Fibroblast of lung (primary cell): ENCODE measurements around the gene FAM20C. TPM values are rescaled to one million over a fixed set of nuclear protein-coding genes. Genes with fewer than 3 reads are reported as not detected.

Experiments used
- DNase-seq, 2 donors: peaks; one replicate each; pipeline versions ENCODE4 v3.0.0 to v3.0.0-alpha.2; 2010; ENCODE audit warnings: low read depth in 2 of 2
- H2AFZ ChIP-seq: 2 replicates; pipeline ENCODE4 v1.5.1; 2012; ENCODE audit warnings: low read length, control low read depth, inconsistent platforms
- H3K27ac ChIP-seq: 2 replicates; pipeline ENCODE4 v1.5.1; 2011; ENCODE audit warnings: low read length, control low read depth; ENCODE audit not compliant: insufficient read depth
- H3K27me3 ChIP-seq: 2 replicates; pipeline ENCODE4 v1.5.1; 2011; ENCODE audit warnings: mild to moderate bottlenecking, low read length; ENCODE audit not compliant: control insufficient read depth, insufficient read depth
- H3K36me3 ChIP-seq: 2 replicates; pipeline ENCODE4 v1.5.1; 2011; ENCODE audit warnings: low read length; ENCODE audit not compliant: control insufficient read depth, insufficient read depth
- H3K4me1 ChIP-seq: 2 replicates; pipeline ENCODE4 v1.5.1; 2011; ENCODE audit warnings: low read length; ENCODE audit not compliant: control insufficient read depth, insufficient read depth; ENCODE audit errors: extremely low read depth
- H3K4me2 ChIP-seq: 2 replicates; pipeline ENCODE4 v1.5.1; 2011; ENCODE audit warnings: low read length, control low read depth; ENCODE audit not compliant: insufficient read depth; ENCODE audit errors: extremely low read depth
- H3K4me3 ChIP-seq, 4 experiments: fragments of 200-600 bp in 1 of 4; sonication (generic) in 1 of 4; replicated peaks in 1 of 4; 2 replicates each; pipeline ENCODE4 v1.5.1; 2011 to 2016; ENCODE audit warnings: low read length in 4 of 4, low read depth in 3 of 4, mild to moderate bottlenecking in 3 of 4, control low read depth in 2 of 4, inconsistent platforms in 1 of 4, mixed read lengths in 1 of 4; ENCODE audit not compliant: insufficient read depth in 1 of 4; ENCODE audit errors: control extremely low read depth in 1 of 4
- H3K79me2 ChIP-seq: 2 replicates; pipeline ENCODE4 v1.5.1; 2012; ENCODE audit warnings: mild to moderate bottlenecking, low read length, inconsistent platforms; ENCODE audit not compliant: control insufficient read depth, insufficient read depth
- H3K9ac ChIP-seq: 2 replicates; pipeline ENCODE4 v1.5.1; 2011; ENCODE audit warnings: mild to moderate bottlenecking, low read length, control low read depth; ENCODE audit not compliant: insufficient read depth
- H3K9me3 ChIP-seq: 2 replicates; pipeline ENCODE4 v1.5.1; 2012; ENCODE audit warnings: low read depth, low read length; ENCODE audit not compliant: control insufficient read depth, insufficient read depth
- H4K20me1 ChIP-seq: 2 replicates; pipeline ENCODE4 v1.5.1; 2011; ENCODE audit warnings: low read length; ENCODE audit not compliant: control insufficient read depth, insufficient read depth; ENCODE audit errors: extremely low read depth
- EZH2 ChIP-seq: IDR thresholded peaks from 2 replicates; pipeline ENCODE4 v1.5.1; 2012; ENCODE audit warnings: low read length, control low read depth, mild to moderate bottlenecking; ENCODE audit errors: missing control alignments
- polyA plus RNA-seq, 2 donors: library from polyadenylated mRNA; depleted of rRNA in 1 of 2; stranded (reverse) in 1 of 2; unstranded in 1 of 2; fragments of >200 nt; gene quantifications; 2 replicates each; pipeline ENCODE4 v1.2.1, GENCODE V29; 2011 to 2012; ENCODE audit warnings: missing spikeins in 1 of 2
- total RNA-seq: library from RNA; depleted of rRNA; stranded (reverse); fragments of >200 nt; gene quantifications from 2 replicates; pipeline ENCODE4 v1.2.1, GENCODE V29; 2014
- TF ChIP-seq, protein P1 (sequence below), 2 donors: IDR thresholded peaks in 1 of 2; conservative IDR thresholded peaks in 1 of 2; 1 replicate in 1 of 2; 2 replicates in 1 of 2; pipeline ENCODE4 v1.5.1; 2011 to 2012; ENCODE audit warnings: low read length in 2 of 2, control low read depth in 1 of 2, inconsistent platforms in 1 of 2, low read depth in 1 of 2, mild to moderate bottlenecking in 1 of 2

Gene FAM20C
- total and polyA plus RNA-seq, 2 donors (not counting 1 experiment from before 2014, with no cell fraction given) = 31.8 to 70.7 TPM

DNA sequence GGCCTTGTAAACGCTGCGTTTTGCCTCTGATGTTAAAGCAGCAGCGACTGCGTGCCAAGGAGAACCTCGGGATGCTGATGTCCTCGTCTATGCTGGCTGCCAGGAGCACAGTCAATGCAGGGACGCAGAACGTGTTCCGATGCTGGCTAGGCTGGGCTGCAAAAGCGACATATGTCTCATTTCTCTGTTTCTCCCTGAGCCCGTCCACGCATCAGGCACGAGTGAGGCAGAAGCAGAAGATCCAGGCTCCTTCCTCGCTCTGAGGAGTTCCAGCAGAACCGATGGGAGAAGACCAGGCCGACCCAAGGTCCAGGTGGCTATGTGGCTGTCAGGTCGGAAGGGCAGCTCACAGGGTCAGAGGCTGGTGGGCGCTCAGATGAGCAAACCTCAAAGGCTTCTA, 93.9 kb downstream of the FAM20C start:
- Histone ChIP-seq H3K27me3 (peaks cover 29% of the 10 kb centered on the region), H3K9me3 (no peaks in the 10 kb centered on the region), H3K27ac (no peak overlapping the region), H3K4me2 (no peak overlapping the region), H3K4me1 (no peaks in the 10 kb centered on the region), H3K4me3 (no peak overlapping the region), H2AFZ (no peak overlapping the region), H3K9ac (no peak overlapping the region), H3K36me3 (no peaks in the 10 kb centered on the region), H4K20me1 (no peaks in the 10 kb centered on the region), H3K79me2 (no peaks in the 10 kb centered on the region)
- TF ChIP-seq, protein P1, sequence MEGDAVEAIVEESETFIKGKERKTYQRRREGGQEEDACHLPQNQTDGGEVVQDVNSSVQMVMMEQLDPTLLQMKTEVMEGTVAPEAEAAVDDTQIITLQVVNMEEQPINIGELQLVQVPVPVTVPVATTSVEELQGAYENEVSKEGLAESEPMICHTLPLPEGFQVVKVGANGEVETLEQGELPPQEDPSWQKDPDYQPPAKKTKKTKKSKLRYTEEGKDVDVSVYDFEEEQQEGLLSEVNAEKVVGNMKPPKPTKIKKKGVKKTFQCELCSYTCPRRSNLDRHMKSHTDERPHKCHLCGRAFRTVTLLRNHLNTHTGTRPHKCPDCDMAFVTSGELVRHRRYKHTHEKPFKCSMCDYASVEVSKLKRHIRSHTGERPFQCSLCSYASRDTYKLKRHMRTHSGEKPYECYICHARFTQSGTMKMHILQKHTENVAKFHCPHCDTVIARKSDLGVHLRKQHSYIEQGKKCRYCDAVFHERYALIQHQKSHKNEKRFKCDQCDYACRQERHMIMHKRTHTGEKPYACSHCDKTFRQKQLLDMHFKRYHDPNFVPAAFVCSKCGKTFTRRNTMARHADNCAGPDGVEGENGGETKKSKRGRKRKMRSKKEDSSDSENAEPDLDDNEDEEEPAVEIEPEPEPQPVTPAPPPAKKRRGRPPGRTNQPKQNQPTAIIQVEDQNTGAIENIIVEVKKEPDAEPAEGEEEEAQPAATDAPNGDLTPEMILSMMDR (conservative IDR thresholded peaks at IDR 0.05 in 1 of 2, IDR thresholded peaks at IDR 0.05 in 1 of 2; ENCODE audit: low read depth in 1 of 2, low read length in 2 of 2) = no peak
- no peak for TF ChIP-seq EZH2
- no peak for DNase-seq

DNA sequence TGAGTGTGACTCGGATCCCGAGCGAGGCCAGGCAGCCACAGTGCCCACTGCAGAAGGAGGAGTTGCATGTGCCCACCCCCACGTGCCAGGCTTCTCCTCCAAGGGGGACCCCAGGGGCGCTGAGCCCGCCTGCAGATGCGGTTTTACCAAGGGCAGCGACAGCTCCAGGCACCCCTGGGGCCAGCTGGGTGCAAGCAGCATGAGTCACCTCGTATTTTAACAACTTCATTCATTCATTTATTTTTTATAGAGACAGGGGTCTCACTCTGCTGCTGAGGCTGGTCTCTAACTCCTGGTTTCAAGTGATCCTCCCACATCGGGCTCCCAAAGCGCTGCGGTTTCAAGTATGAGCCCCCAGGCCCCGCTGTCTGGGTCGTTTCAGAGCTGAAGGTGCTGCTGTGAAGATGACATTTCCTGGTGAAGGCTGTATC, 96.3 kb downstream of the FAM20C start:
- DNase-seq = no peak
- Histone ChIP-seq H2AFZ (no peak overlapping the region), H3K4me1 (no peaks in the 10 kb centered on the region), H3K4me2 (no peak overlapping the region), H3K27ac (no peak overlapping the region), H3K4me3 (no peak overlapping the region), H3K79me2 (no peaks in the 10 kb centered on the region), H3K9me3 (no peaks in the 10 kb centered on the region), H3K36me3 (no peaks in the 10 kb centered on the region), H3K27me3 (peaks cover 35% of the 10 kb centered on the region), H4K20me1 (no peaks in the 10 kb centered on the region), H3K9ac (no peak overlapping the region)
- no peak for TF ChIP-seq EZH2
- TF ChIP-seq, protein P1 (conservative IDR thresholded peaks at IDR 0.05 in 1 of 2, IDR thresholded peaks at IDR 0.05 in 1 of 2; ENCODE audit: low read depth in 1 of 2, low read length in 2 of 2) = no peak

DNA sequence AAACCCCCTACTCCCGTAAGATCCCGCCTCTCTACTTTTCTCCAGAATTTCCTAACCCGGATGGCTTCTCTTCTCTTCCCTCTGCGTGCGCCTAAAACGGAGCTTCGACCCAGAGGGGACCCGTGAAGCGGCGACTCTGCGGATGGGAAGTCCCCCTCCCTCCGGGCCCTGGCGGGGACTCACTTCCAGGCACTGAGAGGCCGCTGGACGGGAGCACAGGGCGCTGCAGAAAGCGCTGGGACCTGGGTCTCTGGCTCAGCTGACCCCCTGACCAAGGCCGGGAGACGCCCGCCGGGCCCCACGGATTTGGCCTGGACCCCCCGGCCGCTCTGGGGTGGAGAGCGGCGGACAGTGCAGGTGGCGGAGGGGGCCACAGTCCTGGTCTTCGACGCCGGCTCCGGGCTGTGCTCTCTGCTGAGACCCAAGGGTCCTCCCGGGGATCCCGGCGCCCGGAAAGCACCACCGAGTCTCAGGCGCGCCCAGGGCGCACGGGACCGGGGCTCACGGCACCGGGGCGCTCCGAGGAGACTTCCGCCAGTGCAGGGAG, 96.9 kb downstream of the FAM20C start:
- Histone ChIP-seq H2AFZ (no peak overlapping the region), H3K36me3 (no peaks in the 10 kb centered on the region), H3K27me3 (peaks cover 35% of the 10 kb centered on the region), H3K4me1 (no peaks in the 10 kb centered on the region), H3K9me3 (no peaks in the 10 kb centered on the region), H3K9ac (no peak overlapping the region), H3K4me3 (no peak overlapping the region), H3K4me2 (no peak overlapping the region), H3K27ac (no peak overlapping the region), H3K79me2 (no peaks in the 10 kb centered on the region), H4K20me1 (no peaks in the 10 kb centered on the region)
- peak; percentile 51 for TF ChIP-seq EZH2
- TF ChIP-seq, protein P1 (conservative IDR thresholded peaks at IDR 0.05 in 1 of 2, IDR thresholded peaks at IDR 0.05 in 1 of 2; ENCODE audit: low read depth in 1 of 2, low read length in 2 of 2) = no peak
- DNase-seq = no peak
